ENCODE data around the gene XIRP2.
A peak's percentile ranks its signal among the peaks of the same experiment; 100 is the strongest.
"Not testable (repeated sequence)": the region's sequence is repeated elsewhere in the genome, so short reads cannot be mapped to it uniquely, and the experiment has no call there.

Gene XIRP2

GRCh38 chr2:167215595-167215994 is 327.3 kb downstream of the XIRP2 start:
- DNase-seq: no peak

DNA sequence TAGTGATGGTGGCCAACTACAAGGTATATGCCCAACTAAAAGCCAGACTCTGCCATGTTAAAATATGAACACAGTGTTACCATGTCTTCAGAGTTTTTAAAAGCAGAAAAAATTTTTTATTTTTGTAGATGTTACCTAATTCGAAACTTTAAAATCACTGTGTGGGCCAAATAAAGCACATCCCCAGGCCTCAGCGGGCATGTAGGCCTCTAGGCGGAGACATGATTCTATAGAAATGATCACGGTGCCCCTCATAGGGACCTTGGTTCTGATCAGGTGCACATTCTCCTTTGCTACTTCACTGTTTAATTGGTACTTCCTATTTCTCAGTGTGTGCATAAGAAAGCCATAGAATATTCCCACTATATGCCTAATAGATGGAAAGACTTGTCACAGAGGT is 349.2 kb downstream of the XIRP2 start:
- no peak for DNase-seq

DNA sequence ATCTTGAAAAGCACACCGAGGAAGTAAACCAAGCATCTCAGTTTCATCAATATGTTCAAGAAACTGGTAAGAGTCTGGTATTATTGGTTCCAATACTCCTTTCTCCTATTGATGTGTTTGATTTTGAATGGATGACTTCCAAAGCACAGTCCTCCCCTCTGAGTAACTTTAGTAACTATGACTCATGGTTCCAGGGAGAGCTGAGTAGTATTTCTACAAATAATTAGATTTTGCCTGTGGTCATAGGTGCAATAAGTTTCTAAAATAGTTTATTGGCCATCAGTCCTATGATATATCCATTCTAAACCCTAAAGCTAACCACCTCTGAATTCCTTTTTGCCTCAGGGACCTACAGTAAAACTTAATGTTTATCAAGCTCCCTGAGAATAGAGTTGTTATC is 352.4 kb downstream of the XIRP2 start:
- no peak for DNase-seq

DNA sequence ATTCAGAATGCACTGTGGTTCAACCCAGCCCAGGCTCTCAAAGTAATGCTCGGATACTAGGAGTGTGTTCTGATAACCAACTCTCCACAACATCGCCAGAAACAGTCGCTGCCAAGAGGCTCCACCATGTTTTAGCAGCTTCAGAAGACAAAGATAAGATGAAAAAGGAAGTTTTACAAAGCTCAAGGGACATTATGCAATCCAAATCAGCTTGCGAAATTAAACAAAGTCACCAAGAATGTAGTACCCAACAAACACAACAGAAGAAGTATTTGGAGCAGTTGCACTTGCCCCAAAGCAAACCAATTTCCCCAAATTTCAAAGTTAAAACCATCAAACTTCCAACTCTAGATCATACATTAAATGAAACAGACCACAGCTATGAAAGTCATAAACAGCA is 360.9 kb downstream of the XIRP2 start:
- DNase-seq: no peak

DNA sequence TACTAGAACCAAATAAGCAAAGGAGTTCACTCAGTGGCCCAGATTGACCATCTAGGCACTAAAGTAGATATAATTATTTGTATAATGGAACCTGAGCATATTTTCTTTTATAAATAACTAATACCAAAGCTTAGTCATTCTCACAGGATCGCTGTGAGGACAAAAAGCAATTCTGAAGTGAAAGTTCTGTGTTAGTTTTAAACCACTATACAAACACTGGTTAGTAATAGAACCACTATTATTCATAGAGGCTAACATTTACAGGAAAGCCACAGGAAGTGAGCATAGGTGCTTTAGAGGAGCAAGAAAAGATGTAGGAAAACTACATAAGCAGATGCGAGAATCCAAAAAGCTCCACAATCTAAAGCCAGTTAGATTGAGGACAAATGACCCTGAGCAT is 364.7 kb downstream of the XIRP2 start:
- DNase-seq: no peak

DNA sequence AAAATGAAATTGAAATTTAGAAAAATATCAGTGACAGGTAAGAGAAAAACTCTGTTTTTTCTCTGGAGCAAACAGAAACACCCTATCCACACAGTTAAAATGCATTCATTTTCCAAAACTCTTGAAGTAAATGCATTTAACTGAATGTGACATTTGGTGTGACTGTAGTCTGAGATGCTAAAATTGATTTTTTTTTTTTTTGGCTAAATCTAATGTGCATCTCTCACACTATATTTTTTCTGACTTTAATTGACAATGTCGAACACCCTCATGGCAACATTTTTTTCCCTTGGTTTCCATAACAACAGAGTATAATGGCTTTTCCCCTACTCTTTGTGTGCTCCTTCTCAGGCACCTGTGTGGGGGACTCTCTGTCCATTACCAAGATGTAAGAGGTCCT is 366.4 kb downstream of the XIRP2 start:
- no peak for DNase-seq

DNA sequence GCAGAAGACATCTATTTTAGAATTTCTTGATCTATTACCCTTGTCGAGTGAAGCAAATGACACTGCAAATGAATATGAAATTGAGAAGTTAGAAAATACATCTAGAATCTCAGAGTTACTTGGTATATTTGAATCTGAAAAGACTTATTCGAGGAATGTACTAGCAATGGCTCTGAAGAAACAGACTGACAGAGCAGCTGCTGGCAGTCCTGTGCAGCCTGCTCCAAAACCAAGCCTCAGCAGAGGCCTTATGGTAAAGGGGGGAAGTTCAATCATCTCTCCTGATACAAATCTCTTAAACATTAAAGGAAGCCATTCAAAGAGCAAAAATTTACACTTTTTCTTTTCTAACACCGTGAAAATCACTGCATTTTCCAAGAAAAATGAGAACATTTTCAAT is 370.4 kb downstream of the XIRP2 start:
- no peak for DNase-seq

DNA sequence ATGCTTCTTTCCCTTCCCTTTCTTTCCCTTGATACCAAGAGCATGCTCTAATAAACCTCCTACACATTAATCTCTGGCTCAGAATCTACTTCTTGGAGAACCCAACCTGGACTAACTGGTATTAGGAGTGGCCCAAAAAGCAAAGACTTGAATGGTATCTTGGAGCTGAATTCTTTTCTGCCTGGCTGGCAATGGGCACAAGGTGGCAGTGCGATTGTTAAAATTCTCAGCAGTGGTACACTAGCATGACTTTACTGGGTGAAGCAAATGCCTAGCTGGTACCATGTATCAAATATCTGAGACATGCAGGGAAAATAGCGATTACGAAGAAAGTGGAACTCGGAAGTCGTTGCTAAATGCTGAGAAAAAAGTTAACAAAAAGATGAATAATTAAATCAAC is 376.1 kb downstream of the XIRP2 start:
- peak; percentile 13 for DNase-seq

DNA sequence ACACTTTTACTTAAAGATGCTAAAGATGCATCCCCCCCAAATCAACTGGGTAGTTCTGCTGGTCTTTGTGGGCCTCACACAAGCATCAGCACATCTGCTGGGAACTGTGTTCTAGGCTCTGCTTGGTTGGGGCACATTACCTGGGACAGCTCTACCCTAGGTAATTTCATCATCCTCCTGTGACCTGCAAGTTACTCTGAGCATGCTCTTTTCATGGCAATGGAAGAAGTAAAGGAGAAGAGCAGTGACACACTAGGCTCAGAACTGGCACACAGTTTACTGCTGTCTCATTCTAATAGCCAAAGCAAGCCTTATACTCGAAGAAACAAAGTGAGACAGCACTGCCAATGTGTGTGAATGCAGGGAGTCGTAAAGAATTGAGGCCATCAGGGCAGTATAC is 376.7 kb downstream of the XIRP2 start:
- DNase-seq: no peak

DNA sequence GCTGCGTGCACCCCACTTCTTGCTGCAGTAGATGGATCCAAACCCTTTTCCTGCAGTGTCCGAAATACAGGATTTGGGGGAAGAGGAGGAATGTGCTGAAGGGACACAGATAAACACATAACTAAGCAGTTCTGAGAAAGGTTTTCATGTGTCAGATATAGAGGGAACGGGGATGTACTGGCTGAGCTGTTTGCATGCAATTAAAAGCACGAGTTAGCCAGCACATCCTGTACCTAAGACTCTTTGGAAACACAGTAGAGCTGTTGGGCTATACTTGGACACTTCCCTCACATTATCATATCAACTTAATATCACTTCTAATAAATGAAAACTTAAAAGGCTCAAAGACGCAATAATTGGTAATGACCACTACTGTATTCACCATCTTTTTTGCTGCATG is 377.4 kb downstream of the XIRP2 start:
- no peak for DNase-seq

DNA sequence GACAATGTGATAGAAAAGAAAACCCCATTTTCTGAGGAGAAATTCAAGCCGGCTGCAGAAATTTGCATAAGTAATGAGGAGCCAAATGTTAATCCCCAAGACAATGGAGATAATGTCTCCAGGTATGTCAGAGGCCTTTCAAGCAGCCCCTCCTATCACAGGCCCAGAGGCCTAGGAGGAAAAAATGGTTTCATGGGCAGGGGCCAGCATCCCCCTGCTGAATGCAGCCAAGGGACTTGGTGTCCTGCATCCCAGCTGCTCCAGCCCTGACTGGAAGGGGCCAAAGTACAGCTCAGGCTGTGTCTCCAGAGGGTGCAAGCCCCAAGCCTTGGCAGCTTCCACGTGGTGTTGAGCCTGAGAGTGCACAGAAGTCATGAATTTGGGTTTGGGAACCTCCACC is 380.0 kb downstream of the XIRP2 start:
- not testable (repeated sequence) for DNase-seq

DNA sequence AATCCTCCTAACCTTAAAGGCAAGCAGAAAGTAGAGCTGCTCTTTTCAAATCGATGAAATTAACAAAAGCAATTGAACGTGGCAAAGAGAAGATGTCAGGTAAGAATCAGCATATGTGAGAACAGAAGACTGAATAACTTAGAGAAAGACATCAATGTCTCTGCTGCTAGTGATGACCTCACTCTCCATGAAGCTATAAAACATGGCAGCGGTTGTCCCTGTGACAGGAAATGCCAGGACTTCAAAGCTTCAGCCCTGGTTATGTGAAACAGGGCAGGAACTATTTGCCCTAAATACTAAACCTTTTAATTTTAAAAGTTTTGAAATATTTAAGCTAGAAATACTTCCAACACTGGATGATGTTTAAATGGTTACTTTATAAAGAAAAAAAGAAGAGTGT is 383.7 kb downstream of the XIRP2 start:
- DNase-seq: no peak

- DNase-seq: no peak
Observed at GRCh38 chr2:167275046-167275445, 386.8 kb downstream of the XIRP2 start.

- DNase-seq: no peak
Observed at GRCh38 chr2:167279810-167280209, 391.5 kb downstream of the XIRP2 start.

GRCh38 chr2:167287212-167287611 is 398.9 kb downstream of the XIRP2 start:
- DNase-seq: no peak

DNA sequence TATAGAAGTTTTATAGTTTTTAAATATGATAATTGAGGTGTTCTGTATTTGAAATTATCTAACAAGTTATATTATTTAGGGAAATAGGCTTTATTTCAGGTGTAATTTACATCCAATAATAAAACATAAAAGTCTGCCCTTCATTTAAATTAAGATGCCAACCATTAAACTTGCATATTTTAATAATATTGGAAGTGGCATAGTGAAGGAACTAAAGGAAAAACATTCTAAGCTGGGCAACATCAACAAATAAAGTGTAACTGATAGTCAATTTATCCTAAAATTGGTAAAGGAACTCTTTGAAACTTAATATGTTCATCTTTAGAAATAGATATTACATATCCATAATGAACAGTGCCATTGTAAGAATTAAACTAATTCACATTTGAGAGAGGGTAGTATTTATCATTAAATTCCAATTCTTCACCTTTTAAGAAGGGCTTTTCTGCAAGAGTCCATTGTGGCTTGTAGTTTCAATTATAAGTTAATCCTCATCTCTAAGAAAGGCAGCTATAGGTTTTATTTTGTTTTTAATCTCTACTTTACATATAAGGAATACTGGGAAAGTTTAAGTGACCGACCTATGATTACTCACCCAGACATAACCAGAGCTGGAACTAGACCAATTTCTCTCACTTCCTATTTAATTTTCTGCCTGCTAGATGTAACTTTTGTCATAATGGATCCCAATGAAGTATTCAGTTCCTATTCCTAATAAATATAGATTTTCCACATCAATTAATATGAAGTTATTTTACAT is 401.6 kb downstream of the XIRP2 start:
- no peak for DNase-seq

- peak; percentile 80 for DNase-seq
Observed at GRCh38 chr2:167292430-167293171, 404.3 kb downstream of the XIRP2 start, which contains the start of gene B3GALT1. TSS of gene B3GALT1 (plus strand) at chr2:167293001.

DNA sequence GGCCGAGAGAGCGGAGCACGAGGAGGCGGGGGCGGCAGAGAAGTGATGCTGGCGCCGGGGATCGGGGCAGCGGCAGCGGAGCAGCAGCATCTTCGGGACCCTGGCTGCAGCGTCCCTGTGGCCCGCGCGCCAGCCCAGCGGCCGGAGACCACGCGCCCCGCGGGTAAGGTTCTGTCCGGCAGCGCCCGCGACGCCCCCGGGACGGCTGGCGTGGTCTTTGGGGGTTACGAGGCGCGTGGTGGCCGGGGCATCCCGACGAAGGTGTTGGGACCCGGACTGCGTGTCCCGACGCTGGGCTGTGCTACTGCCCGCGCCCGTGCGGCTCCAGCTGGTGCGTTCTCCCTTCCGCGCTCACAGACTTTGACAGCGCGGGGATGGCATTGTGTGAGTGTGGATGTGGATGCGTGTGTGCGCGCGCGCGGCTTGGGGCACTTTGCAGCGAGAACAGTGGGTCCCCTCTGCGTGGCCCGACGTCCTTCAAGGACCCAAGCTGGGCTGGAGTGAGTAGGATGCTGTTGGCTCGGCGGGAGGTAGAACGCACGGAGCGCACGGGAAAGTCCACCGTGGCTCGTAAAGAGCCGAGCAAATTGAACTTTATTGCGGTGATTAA is 405.0 kb downstream of the XIRP2 start:
- DNase-seq: peak; percentile 19

- no peak for DNase-seq
Observed at GRCh38 chr2:167293943-167294775, 405.9 kb downstream of the XIRP2 start.

GRCh38 chr2:167294776-167295140 is 406.5 kb downstream of the XIRP2 start:
- DNase-seq: no peak

GRCh38 chr2:167297292-167297691 is 409.0 kb downstream of the XIRP2 start:
- no peak for DNase-seq

- no peak for DNase-seq
Observed at GRCh38 chr2:167298017-167298416, 409.7 kb downstream of the XIRP2 start.
